Sigmoid colon (tissue), 4 donors: ENCODE results near the gene PP2D1.

Experiments used
- CTCF ChIP-seq, 4 experiments: fragments of 450-650 bp in 3 of 4; fragments of 200-600 bp in 1 of 4; IDR thresholded peaks; one replicate each; pipeline ENCODE4 v1.5.1; 2016 to 2019; ENCODE audit warnings: antibody characterized with exemption in 4 of 4, mild to moderate bottlenecking in 3 of 4, moderate library complexity in 2 of 4
- EP300 ChIP-seq, 4 donors: sonication (generic); formaldehyde crosslinking; IDR thresholded peaks; one replicate each; pipeline ENCODE4 v1.6.1; 2017; ENCODE audit warnings: antibody characterized with exemption in 4 of 4
- POLR2A ChIP-seq, 2 donors: fragments of 450-650 bp; IDR thresholded peaks; one replicate each; pipeline ENCODE4 v1.6.1; 2016; ENCODE audit warnings: antibody characterized with exemption in 2 of 2, mild to moderate bottlenecking in 2 of 2, moderate library complexity in 2 of 2
- POLR2AphosphoS5 ChIP-seq, 4 donors: sonication (generic); formaldehyde crosslinking; IDR thresholded peaks; one replicate each; pipeline ENCODE4 v1.6.1; 2017; ENCODE audit warnings: antibody characterized with exemption in 4 of 4

DNA sequence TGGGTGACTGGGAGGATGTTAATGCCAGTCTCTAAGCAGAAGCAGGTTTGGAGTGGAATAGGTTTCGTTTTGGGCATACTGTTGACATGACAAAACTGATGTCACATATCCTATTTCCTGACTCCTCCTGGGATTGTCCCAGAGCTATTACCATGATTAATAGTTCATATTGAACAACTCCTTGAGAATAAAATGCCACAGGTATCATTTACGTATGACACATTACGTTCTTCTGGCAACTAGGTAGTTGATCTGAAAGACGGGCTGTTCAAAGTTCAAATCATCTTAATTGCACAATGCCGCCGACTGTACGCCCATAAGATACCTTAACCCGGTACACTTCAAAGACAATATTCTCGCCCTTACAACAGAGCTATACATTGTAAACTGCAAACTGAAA is 66.5 kb downstream of the PP2D1 start:
- no peak for TF ChIP-seq CTCF (IDR thresholded peaks at IDR 0.05)
- TF ChIP-seq POLR2A (IDR thresholded peaks at IDR 0.05) = no peak
- TF ChIP-seq EP300 (IDR thresholded peaks at IDR 0.05) = no peak
- TF ChIP-seq POLR2AphosphoS5 (IDR thresholded peaks at IDR 0.05) = no peak
